MM.1S (cell line): ENCODE data around the gene COBLL1.
A peak's percentile ranks its signal among the peaks of the same experiment; 100 is the strongest.

ENCODE experiments used
- DNase-seq: peaks from one replicate; pipeline ENCODE4 v3.0.0-alpha.2; 2015
- H2AFZ ChIP-seq: fragments of 300-600 bp; sonication (generic); 2 replicates; pipeline ENCODE4 v1.6.0; 2016; ENCODE audit warnings: antibody characterized with exemption, low read length
- H3F3A ChIP-seq: fragments of 300-600 bp; sonication (generic); 2 replicates; pipeline ENCODE4 v1.6.1; 2016; ENCODE audit warnings: mild to moderate bottlenecking, antibody characterized with exemption, low read length, moderate library complexity, mixed read lengths; ENCODE audit not compliant: insufficient read depth
- H3K27ac ChIP-seq: fragments of 300-600 bp; sonication (generic); 2 replicates; pipeline ENCODE4 v1.5.1; 2016; ENCODE audit warnings: mild to moderate bottlenecking, low read length
- H3K27me3 ChIP-seq: fragments of 300-600 bp; sonication (generic); replicated peaks from 2 replicates; pipeline ENCODE4 v1.6.0; 2016; ENCODE audit warnings: low read length; ENCODE audit not compliant: insufficient read depth
- H3K36me3 ChIP-seq: fragments of 300-600 bp; sonication (generic); replicated peaks from 2 replicates; pipeline ENCODE4 v1.6.1; 2016; ENCODE audit warnings: mild to moderate bottlenecking, low read length, mixed read lengths; ENCODE audit not compliant: insufficient read depth
- H3K4me1 ChIP-seq: fragments of 300-600 bp; sonication (generic); 2 replicates; pipeline ENCODE4 v1.6.1; 2016; ENCODE audit warnings: low read length, mixed read lengths
- H3K4me2 ChIP-seq: fragments of 300-600 bp; sonication (generic); 2 replicates; pipeline ENCODE4 v1.6.0; 2016; ENCODE audit warnings: low read depth, low read length
- H3K4me3 ChIP-seq: fragments of 300-600 bp; sonication (generic); 2 replicates; pipeline ENCODE4 v1.5.1; 2016; ENCODE audit warnings: low read length, mixed read lengths
- H3K79me2 ChIP-seq: fragments of 300-600 bp; sonication (generic); 2 replicates; pipeline ENCODE4 v1.6.1; 2016; ENCODE audit warnings: mixed run types, low read length, mixed read lengths
- H3K9ac ChIP-seq: fragments of 300-600 bp; sonication (generic); 2 replicates; pipeline ENCODE4 v1.6.1; 2016; ENCODE audit warnings: low read length, mixed read lengths
- H3K9me2 ChIP-seq: fragments of 300-600 bp; sonication (generic); replicated peaks from 2 replicates; pipeline ENCODE4 v1.6.1; 2016; ENCODE audit warnings: mild to moderate bottlenecking, low read length, mixed read lengths; ENCODE audit not compliant: insufficient read depth
- H3K9me3 ChIP-seq: fragments of 300-600 bp; sonication (generic); replicated peaks from 2 replicates; pipeline ENCODE4 v1.6.1; 2016; ENCODE audit warnings: mild to moderate bottlenecking, low read length, mixed read lengths; ENCODE audit not compliant: insufficient read depth
- H4K20me1 ChIP-seq: fragments of 300-600 bp; sonication (generic); 2 replicates; pipeline ENCODE4 v1.6.1; 2016; ENCODE audit warnings: mild to moderate bottlenecking, low read length, moderate library complexity, mixed read lengths; ENCODE audit not compliant: insufficient read depth
- CTCF ChIP-seq: fragments of 300-600 bp; sonication (generic); IDR thresholded peaks from 2 replicates; pipeline ENCODE4 v1.5.1; 2016; ENCODE audit warnings: antibody characterized with exemption, low read length, mixed read lengths
- EZH2 ChIP-seq: fragments of 300-600 bp; sonication (generic); optimal IDR thresholded peaks from 2 replicates; pipeline ENCODE3; 2017; ENCODE audit warnings: low read depth, mild to moderate bottlenecking, antibody characterized with exemption, low read length, mixed read lengths
- EZH2phosphoT487 ChIP-seq: fragments of 300-600 bp; sonication (generic); IDR thresholded peaks from 2 replicates; pipeline ENCODE4 v1.6.1; 2018; ENCODE audit warnings: antibody characterized with exemption, low read length

COBLL1 gene

GRCh38 chr2:164734196-164734595, 107.4 kb downstream of the COBLL1 start:
- no peaks in the 10 kb centered on the region for H3F3A ChIP-seq
- no peaks in the 10 kb centered on the region for H3K36me3 ChIP-seq
- no peaks in the 10 kb centered on the region for H3K9me3 ChIP-seq
- H2AFZ ChIP-seq = no peak overlapping the region
- TF ChIP-seq EZH2 (no peak), CTCF (no peak), EZH2phosphoT487 (no peak)
- H3K4me1 ChIP-seq = peaks cover 29% of the 10 kb centered on the region
- no peaks in the 10 kb centered on the region for H3K9me2 ChIP-seq
- no peak overlapping the region for H3K9ac ChIP-seq
- no peak overlapping the region for H3K4me2 ChIP-seq
- no peaks in the 10 kb centered on the region for H3K27me3 ChIP-seq
- no peak for DNase-seq
- H3K79me2 ChIP-seq = no peaks in the 10 kb centered on the region; the same call in 1 of the 2 replicates
- no peak overlapping the region for H3K27ac ChIP-seq
- no peaks in the 10 kb centered on the region for H4K20me1 ChIP-seq
- H3K4me3 ChIP-seq = no peak overlapping the region

DNA sequence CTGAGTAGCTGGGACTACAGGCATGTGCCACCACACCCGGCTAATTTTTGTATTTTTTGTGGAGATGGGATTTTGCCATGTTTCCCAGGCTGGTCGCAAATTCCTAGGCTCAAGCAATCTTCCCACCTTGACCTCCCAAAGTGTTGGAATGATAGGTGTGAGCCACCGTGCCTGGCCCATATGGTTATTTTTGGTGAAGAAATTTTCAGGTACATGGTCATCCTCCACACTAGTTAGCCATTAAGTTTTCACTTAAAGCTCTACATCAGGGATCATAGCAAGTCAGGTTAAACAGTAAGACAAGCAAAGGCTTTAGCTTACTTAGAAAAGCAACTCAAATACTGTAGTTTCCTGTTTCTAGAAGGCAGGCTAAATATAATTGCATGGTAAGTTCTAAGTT, 116.1 kb downstream of the COBLL1 start:
- H3K9me3 ChIP-seq = no peaks in the 10 kb centered on the region
- H3K36me3 ChIP-seq = no peaks in the 10 kb centered on the region
- peaks cover 9% of the 10 kb centered on the region; the same call in 1 of the 2 replicates for H3K4me1 ChIP-seq
- no peak for DNase-seq
- no peak overlapping the region for H3K9ac ChIP-seq
- H4K20me1 ChIP-seq = no peaks in the 10 kb centered on the region
- H3K9me2 ChIP-seq = no peaks in the 10 kb centered on the region
- no peaks in the 10 kb centered on the region for H3K79me2 ChIP-seq
- no peak overlapping the region for H3K27ac ChIP-seq
- peak overlapping the region; percentile 5; the same call in 1 of the 2 replicates for H3K4me2 ChIP-seq
- no peaks in the 10 kb centered on the region for H3K27me3 ChIP-seq
- no peaks in the 10 kb centered on the region for H3F3A ChIP-seq
- no peak overlapping the region for H2AFZ ChIP-seq
- H3K4me3 ChIP-seq = no peak overlapping the region
- TF ChIP-seq EZH2phosphoT487 = no peak
- TF ChIP-seq CTCF = no peak
- no peak for TF ChIP-seq EZH2

DNA sequence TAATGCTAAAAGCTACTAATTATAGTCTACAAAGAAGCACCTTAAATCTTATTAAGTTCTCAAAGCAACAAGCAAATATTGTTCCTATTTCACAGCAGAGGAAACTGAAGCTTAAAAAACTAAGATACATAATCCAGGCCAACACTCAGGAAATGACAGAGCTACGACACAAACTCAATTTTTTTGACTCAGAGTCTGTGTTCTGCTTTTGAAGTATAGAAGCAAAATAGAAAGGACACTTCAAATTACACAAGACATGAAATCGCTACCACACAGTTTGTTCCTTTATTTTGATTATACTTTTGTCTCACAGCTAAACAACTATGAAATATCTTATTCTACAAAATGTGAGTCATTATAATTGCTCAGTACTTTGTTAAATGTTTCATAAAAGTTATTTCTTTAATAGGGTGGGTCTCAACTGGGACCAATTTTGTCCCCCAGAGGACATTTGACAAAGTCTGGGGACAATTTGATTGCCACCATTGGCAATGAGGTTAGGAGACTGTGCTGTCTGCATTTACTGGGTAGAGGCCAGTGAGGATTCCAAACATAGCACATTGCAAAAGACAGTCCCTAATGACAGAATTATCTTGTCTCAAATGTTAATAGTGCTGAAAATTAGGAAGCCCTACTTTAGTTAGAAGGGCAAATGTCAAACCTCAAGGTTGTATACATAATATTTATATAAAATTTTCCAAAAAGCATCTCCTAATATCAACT, 118.8 kb downstream of the COBLL1 start:
- no peak overlapping the region for H3K9ac ChIP-seq
- TF ChIP-seq EZH2 (no peak), CTCF (no peak), EZH2phosphoT487 (no peak)
- no peak overlapping the region for H3K27ac ChIP-seq
- H3K9me3 ChIP-seq = no peaks in the 10 kb centered on the region
- H3K36me3 ChIP-seq = no peaks in the 10 kb centered on the region
- no peak overlapping the region for H3K4me3 ChIP-seq
- H3K79me2 ChIP-seq = no peaks in the 10 kb centered on the region
- no peak overlapping the region for H3K4me2 ChIP-seq
- no peaks in the 10 kb centered on the region for H3K27me3 ChIP-seq
- no peaks in the 10 kb centered on the region for H4K20me1 ChIP-seq
- peaks cover 9% of the 10 kb centered on the region; the same call in 1 of the 2 replicates for H3K4me1 ChIP-seq
- no peak for DNase-seq
- no peaks in the 10 kb centered on the region for H3F3A ChIP-seq
- no peak overlapping the region for H2AFZ ChIP-seq
- no peaks in the 10 kb centered on the region for H3K9me2 ChIP-seq
